GM19043 (cell line): ENCODE results near the gene P3H3.
"Not testable (repeated sequence)": the region's sequence is repeated elsewhere in the genome, so short reads cannot be mapped to it uniquely, and the experiment has no call there.

Experiments
- ATAC-seq: cut with Tn5 transposase; IDR thresholded peaks from one replicate; pipeline ENCODE4 v1.9.1; 2021; ENCODE audit warnings: low read depth; ENCODE audit not compliant: unreplicated experiment

The P3H3 gene

DNA sequence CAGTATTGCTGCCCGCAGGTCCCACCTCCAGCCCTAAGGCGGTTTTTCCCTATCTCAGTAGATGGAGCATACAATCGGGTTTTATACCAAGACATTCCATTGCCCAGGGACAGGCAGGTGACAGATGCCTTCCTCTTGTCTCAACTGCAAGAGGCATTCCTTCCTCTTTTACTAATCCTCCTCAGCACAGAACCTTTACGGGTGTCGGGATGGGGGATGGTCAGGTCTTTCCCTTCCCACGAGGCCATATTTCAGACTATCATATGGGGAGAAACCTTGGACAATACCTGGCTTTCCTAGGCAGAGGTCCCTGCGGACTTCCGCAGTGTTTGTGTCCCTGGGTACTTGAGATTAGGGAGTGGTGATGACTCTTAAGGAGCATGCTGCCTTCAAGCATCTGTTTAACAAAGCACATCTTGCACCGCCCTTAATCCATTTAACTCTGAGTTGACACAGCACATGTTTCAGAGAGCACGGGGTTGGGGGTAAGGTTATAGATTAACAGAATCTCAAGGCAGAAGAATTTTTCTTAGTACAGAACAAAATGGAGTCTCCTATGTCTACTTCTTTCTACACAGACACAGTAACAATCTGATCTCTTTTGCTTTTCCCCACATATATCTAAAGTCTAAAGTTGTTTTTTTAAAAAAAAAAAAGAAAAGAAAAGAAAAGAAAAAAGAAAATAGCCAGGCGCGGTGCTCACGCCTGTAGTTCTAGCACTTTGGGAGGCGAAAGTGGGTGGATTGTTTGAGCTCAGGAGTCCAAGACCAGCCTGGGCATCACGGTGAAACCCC lies 58.2 kb downstream of the P3H3 start:
- ATAC-seq, result not testable (repeated sequence)

DNA sequence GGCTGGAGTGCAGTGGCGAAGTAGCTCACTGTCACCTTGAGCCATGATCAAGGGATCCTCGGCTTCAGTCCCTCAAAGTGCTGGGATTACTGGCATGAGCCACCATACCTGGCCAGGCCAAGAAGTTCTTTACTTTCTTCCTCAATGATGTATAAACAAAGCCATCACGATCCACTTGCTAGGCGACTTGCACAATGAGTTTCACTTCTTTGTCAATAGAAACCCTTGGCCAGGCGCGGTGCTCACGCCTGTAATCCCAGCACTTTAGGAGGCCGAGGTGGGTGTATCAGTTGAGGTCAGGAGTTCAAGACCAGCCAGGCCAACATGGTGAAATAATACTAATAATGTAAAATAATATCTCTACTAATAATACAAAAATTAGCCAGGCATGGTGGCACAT lies 59.3 kb downstream of the P3H3 start:
- no peak for ATAC-seq

DNA sequence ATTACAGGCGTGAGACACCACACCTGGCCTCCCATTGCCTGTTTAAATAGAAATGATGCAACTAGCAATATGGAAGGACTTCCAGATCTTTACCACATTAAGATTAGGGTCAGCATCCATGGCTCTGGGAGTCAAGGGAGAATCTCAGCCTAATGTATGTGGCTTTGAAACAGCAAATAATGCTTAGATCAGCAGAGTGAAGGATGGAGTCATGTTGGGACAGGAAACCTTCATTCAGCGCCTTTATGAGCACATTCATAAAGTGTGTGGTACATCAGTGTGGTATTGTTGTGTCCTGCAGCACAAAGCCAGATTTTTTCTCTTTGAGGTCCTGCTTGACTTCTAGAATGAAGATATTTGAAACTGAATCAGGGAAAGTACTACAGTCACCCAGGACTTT lies 60.2 kb downstream of the P3H3 start:
- no peak for ATAC-seq

DNA sequence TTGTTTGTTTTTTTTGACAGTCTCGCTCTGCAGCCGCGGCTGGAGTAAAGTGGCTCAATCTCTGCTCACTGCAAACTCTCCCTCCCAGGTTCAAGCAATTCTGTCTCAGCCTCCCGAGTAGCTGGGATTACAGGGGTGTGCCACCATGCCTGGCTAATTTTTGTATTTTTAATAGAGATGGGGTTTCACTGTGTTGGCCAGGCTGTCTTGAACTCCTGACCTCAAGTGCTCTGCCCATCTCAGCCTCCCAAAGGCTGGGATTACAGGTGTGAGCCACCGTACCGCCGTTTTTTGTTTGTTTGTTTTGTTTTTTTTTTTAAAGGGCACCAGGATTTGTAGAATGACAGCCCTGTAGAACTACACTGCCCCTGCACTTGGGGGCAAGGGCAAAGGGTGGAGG lies 60.6 kb downstream of the P3H3 start:
- ATAC-seq, result not testable (repeated sequence)
